HG03066 (cell line): ENCODE results near the gene CNGA3.
"Not testable (repeated sequence)": the region's sequence is repeated elsewhere in the genome, so short reads cannot be mapped to it uniquely, and the experiment has no call there.

Source experiments
- ATAC-seq: cut with Tn5 transposase; IDR thresholded peaks from one replicate; pipeline ENCODE4 v1.9.1; 2021; ENCODE audit warnings: low read depth; ENCODE audit not compliant: unreplicated experiment

CNGA3 gene

GRCh38 chr2:98394595-98395153, 48.4 kb downstream of the CNGA3 start:
- ATAC-seq = no peak

GRCh38 chr2:98395977-98396376, 49.7 kb downstream of the CNGA3 start:
- no peak for ATAC-seq

- no peak for ATAC-seq
Observed at GRCh38 chr2:98396745-98397355, 50.6 kb downstream of the CNGA3 start.

- no peak for ATAC-seq
Observed at GRCh38 chr2:98399140-98399539, 52.9 kb downstream of the CNGA3 start.

GRCh38 chr2:98403878-98404277, 57.6 kb downstream of the CNGA3 start:
- ATAC-seq = no peak

GRCh38 chr2:98404556-98405250, 58.4 kb downstream of the CNGA3 start:
- ATAC-seq = no peak

GRCh38 chr2:98405301-98405700, 59.0 kb downstream of the CNGA3 start:
- ATAC-seq = no peak

GRCh38 chr2:98408155-98408554, 61.9 kb downstream of the CNGA3 start:
- ATAC-seq = no peak

- ATAC-seq = no peak
Observed at GRCh38 chr2:98412751-98413458, 66.6 kb downstream of the CNGA3 start.

- ATAC-seq = not testable (repeated sequence)
Observed at GRCh38 chr2:98414246-98414645, 68.0 kb downstream of the CNGA3 start.

- ATAC-seq = not testable (repeated sequence)
Observed at GRCh38 chr2:98415719-98416248, 69.5 kb downstream of the CNGA3 start.

GRCh38 chr2:98416383-98417159, 70.3 kb downstream of the CNGA3 start:
- ATAC-seq = no peak

GRCh38 chr2:98419544-98419943, 73.3 kb downstream of the CNGA3 start:
- ATAC-seq = no peak

- ATAC-seq = no peak
Observed at GRCh38 chr2:98419977-98420725, 73.9 kb downstream of the CNGA3 start.

GRCh38 chr2:98422449-98422848, 76.2 kb downstream of the CNGA3 start:
- ATAC-seq = no peak

- no peak for ATAC-seq
Observed at GRCh38 chr2:98426771-98427170, 80.5 kb downstream of the CNGA3 start.

GRCh38 chr2:98432145-98432544, 85.9 kb downstream of the CNGA3 start:
- no peak for ATAC-seq

- no peak for ATAC-seq
Observed at GRCh38 chr2:98433363-98433964, 87.2 kb downstream of the CNGA3 start.

- ATAC-seq = no peak
Observed at GRCh38 chr2:98434492-98434891, 88.2 kb downstream of the CNGA3 start.
